ENCODE data around the gene ELOVL5.

The ELOVL5 gene

DNA sequence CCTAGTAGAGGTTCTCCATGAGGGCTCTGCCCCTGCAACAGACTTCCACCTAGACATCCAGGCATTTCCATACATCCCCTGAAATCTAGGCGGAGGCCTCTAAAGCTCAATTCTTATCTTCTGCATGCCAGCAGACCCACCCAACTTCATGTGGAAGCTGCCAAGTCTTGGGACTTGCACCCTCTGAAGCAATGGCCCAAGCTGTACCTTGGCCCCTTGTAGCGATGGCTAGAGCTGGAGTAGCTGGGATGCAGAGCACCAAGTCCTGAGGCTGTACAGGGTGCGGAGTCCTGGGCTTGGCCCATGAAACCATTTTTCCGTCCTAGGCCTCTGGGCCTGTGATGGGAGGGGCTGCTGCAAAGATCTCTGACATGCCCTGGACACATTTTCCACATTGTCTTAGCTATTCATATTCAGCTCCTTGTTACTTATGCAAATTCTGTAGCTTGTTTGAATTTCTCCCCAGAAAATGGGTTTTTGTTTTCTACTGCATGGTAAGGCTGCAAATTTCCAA is 17.4 kb upstream of the ELOVL5 start:
- Histone ChIP-seq H3K4me1 (ENCODE audit: low read length) (0 out of 2 replicates have a peak, but pooled peaks cover 4% of the 10 kb centered on the region), H3K79me2 (ENCODE audit: low read length) (no peaks in the 10 kb centered on the region), H3K4me2 (ENCODE audit: low read depth, low read length) (no peak overlapping the region), H3K9me2 (replicated peaks; ENCODE audit: insufficient read depth, low read length) (no peaks in the 10 kb centered on the region), H3K27ac (ENCODE audit: low read length) (no peak overlapping the region), H2AFZ (ENCODE audit: low read length) (no peak overlapping the region), H3K9ac (ENCODE audit: low read length) (no peak overlapping the region), H3F3A (ENCODE audit: insufficient read depth, low read length) (peaks cover 11% of the 10 kb centered on the region), H4K20me1 (ENCODE audit: insufficient read depth, low read length) (no peaks in the 10 kb centered on the region), H3K4me3 (ENCODE audit: low read length) (no peak overlapping the region), H3K9me3 (replicated peaks; ENCODE audit: insufficient read depth, low read length) (no peaks in the 10 kb centered on the region), H3K36me3 (replicated peaks; ENCODE audit: insufficient read depth, low read length) (no peaks in the 10 kb centered on the region), H3K27me3 (replicated peaks; ENCODE audit: insufficient read depth, low read length) (no peaks in the 10 kb centered on the region)
- TF ChIP-seq EZH2 (optimal IDR thresholded peaks at IDR 0.05; ENCODE audit: low read depth, low read length) (no peak), EZH2phosphoT487 (IDR thresholded peaks at IDR 0.05; ENCODE audit: low read length) (no peak)
- TF ChIP-seq, protein P1, sequence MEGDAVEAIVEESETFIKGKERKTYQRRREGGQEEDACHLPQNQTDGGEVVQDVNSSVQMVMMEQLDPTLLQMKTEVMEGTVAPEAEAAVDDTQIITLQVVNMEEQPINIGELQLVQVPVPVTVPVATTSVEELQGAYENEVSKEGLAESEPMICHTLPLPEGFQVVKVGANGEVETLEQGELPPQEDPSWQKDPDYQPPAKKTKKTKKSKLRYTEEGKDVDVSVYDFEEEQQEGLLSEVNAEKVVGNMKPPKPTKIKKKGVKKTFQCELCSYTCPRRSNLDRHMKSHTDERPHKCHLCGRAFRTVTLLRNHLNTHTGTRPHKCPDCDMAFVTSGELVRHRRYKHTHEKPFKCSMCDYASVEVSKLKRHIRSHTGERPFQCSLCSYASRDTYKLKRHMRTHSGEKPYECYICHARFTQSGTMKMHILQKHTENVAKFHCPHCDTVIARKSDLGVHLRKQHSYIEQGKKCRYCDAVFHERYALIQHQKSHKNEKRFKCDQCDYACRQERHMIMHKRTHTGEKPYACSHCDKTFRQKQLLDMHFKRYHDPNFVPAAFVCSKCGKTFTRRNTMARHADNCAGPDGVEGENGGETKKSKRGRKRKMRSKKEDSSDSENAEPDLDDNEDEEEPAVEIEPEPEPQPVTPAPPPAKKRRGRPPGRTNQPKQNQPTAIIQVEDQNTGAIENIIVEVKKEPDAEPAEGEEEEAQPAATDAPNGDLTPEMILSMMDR (IDR thresholded peaks at IDR 0.05; ENCODE audit: low read length) = no peak
- DNase-seq = no peak

DNA sequence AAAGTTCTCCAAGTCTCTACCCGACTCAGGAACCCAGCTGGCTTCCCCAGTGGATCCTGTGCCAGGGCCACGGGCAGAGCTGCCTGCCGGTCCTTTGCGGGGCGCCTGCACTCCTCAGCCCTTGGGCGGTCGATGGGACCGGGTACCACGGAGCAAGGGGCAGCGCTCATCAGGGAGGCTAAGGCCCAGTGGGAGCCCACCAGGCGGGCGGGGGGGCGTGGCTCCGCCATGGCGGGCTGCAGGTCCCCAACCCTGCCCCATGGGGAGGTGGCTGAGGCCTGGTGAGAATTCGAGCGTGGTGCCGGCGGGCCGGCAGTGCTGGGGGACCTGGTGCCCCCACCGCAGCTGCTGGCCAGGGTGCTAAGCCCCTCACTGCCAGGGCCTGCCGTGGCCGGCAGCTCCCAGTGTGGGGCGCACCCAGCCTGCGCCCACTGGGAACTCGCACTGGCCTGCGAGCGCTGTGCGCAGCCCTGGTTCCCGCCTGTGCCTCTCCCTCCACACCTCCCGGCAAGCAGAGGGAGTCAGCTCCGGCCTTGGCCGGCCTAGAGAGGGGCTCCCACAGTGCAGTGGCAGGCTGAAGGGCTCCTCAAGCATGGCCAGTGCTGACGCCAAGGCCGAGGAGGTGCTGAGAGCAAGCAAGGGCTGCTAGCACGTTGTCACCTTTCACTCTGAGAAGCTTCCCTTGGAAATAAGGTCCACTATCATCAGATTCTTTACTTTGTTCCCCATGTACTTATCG is 14.8 kb upstream of the ELOVL5 start:
- Histone ChIP-seq H3K4me1 (ENCODE audit: low read length) (peaks cover 12% of the 10 kb centered on the region; the same call in 1 of the 2 replicates), H3K4me3 (ENCODE audit: low read length) (no peak overlapping the region), H3K27ac (ENCODE audit: low read length) (no peak overlapping the region), H4K20me1 (ENCODE audit: insufficient read depth, low read length) (no peaks in the 10 kb centered on the region), H3K9me3 (replicated peaks; ENCODE audit: insufficient read depth, low read length) (no peaks in the 10 kb centered on the region), H2AFZ (ENCODE audit: low read length) (no peak overlapping the region), H3K9ac (ENCODE audit: low read length) (no peak overlapping the region), H3K79me2 (ENCODE audit: low read length) (no peaks in the 10 kb centered on the region), H3K27me3 (replicated peaks; ENCODE audit: insufficient read depth, low read length) (no peaks in the 10 kb centered on the region), H3F3A (ENCODE audit: insufficient read depth, low read length) (peaks cover 16% of the 10 kb centered on the region), H3K9me2 (replicated peaks; ENCODE audit: insufficient read depth, low read length) (no peaks in the 10 kb centered on the region), H3K4me2 (ENCODE audit: low read depth, low read length) (no peak overlapping the region), H3K36me3 (replicated peaks; ENCODE audit: insufficient read depth, low read length) (no peaks in the 10 kb centered on the region)
- DNase-seq = no peak
- TF ChIP-seq, protein P1 (IDR thresholded peaks at IDR 0.05; ENCODE audit: low read length) = no peak
- TF ChIP-seq EZH2phosphoT487 (IDR thresholded peaks at IDR 0.05; ENCODE audit: low read length) (no peak), EZH2 (optimal IDR thresholded peaks at IDR 0.05; ENCODE audit: low read depth, low read length) (no peak)

DNA sequence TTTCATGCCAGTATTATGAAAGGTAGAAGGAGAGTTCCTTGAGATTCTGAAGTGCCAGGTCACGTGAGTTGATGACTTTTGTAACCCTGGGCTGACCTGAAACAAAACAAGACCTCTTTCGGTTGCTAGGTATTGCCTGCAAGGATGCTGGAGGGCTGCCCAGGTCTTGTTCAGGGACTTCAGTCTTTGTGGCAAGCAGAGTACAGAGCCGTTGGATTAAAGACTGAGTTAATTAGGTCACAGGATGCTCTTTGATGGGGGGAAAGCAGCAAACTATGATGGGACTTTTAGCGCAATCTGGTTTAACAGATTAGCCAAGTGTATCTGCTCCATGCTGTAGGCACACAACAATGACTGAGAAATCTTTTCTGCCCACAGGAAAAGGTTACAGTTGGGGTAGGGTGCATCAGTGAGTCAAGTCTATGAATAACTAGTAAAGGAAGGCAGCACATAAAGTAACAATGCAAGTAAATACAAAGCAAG is 12.8 kb upstream of the ELOVL5 start:
- H3K79me2 ChIP-seq (ENCODE audit: low read length) = no peaks in the 10 kb centered on the region
- H3K27me3 ChIP-seq (replicated peaks; ENCODE audit: insufficient read depth, low read length) = no peaks in the 10 kb centered on the region
- no peaks in the 10 kb centered on the region for H3K36me3 ChIP-seq (replicated peaks; ENCODE audit: insufficient read depth, low read length)
- H3K4me3 ChIP-seq (ENCODE audit: low read length) = no peak overlapping the region
- TF ChIP-seq, protein P1 (IDR thresholded peaks at IDR 0.05; ENCODE audit: low read length) = no peak
- TF ChIP-seq EZH2 (optimal IDR thresholded peaks at IDR 0.05; ENCODE audit: low read depth, low read length) = no peak
- no peak for TF ChIP-seq EZH2phosphoT487 (IDR thresholded peaks at IDR 0.05; ENCODE audit: low read length)
- no peaks in the 10 kb centered on the region for H4K20me1 ChIP-seq (ENCODE audit: insufficient read depth, low read length)
- peak overlapping the region; percentile 5; the same call in 1 of the 2 replicates for H3K27ac ChIP-seq (ENCODE audit: low read length)
- H3K9me3 ChIP-seq (replicated peaks; ENCODE audit: insufficient read depth, low read length) = no peaks in the 10 kb centered on the region
- no peak overlapping the region for H2AFZ ChIP-seq (ENCODE audit: low read length)
- DNase-seq = no peak
- no peaks in the 10 kb centered on the region for H3K9me2 ChIP-seq (replicated peaks; ENCODE audit: insufficient read depth, low read length)
- peaks cover 13% of the 10 kb centered on the region for H3K4me1 ChIP-seq (ENCODE audit: low read length)
- H3F3A ChIP-seq (ENCODE audit: insufficient read depth, low read length) = peaks cover 10% of the 10 kb centered on the region
- no peak overlapping the region for H3K9ac ChIP-seq (ENCODE audit: low read length)
- H3K4me2 ChIP-seq (ENCODE audit: low read depth, low read length) = no peak overlapping the region

Data from MM.1S (cell line).